Measurements from ENCODE around the gene TAL1. TPM values are rescaled to one million over a fixed set of nuclear protein-coding genes. Genes with fewer than 3 reads are reported as not detected.

TAL1 gene
- total and polyA plus RNA-seq, 2 of the 13 experiments (the other 11 are each of a cell fraction or from before 2014, with no cell fraction given): 0.05 TPM; not detected in 1

- TF ChIP-seq AHDC1 (CRISPR knock-in tag; IDR thresholded peaks at IDR 0.05; ENCODE audit: borderline replicate concordance) (no peak), HNF4G (IDR thresholded peaks at IDR 0.05; ENCODE audit: borderline replicate concordance, low read depth, low read length) (0 out of 2 replicates have a peak, but pooled peaks have one; percentile 12), HNF4G (CRISPR knock-in tag; IDR thresholded peaks at IDR 0.05; ENCODE audit: borderline replicate concordance, low read depth) (no peak), UBTF (CRISPR knock-in tag; IDR thresholded peaks at IDR 0.05) (no peak), ZNF232 (CRISPR knock-in tag; IDR thresholded peaks at IDR 0.05; ENCODE audit: borderline replicate concordance) (no peak), ZNF704 (CRISPR knock-in tag; IDR thresholded peaks at IDR 0.05; ENCODE audit: borderline replicate concordance) (no peak), ZFY (CRISPR knock-in tag; IDR thresholded peaks at IDR 0.05) (peak; percentile 24; the same call in 1 of the 2 replicates), NFYC (CRISPR knock-in tag; IDR thresholded peaks at IDR 0.05) (peak; percentile 32; the same call in 1 of the 2 replicates), ATF7 (IDR thresholded peaks at IDR 0.05) (no peak), ATF7 (CRISPR knock-in tag; IDR thresholded peaks at IDR 0.05) (0 out of 2 replicates have a peak, but pooled peaks have one; percentile 29), KDM4B (CRISPR knock-in tag; IDR thresholded peaks at IDR 0.05) (no peak), ZMYM3 (CRISPR knock-in tag; IDR thresholded peaks at IDR 0.05) (no peak), ZNF614 (CRISPR knock-in tag; IDR thresholded peaks at IDR 0.05; ENCODE audit: borderline replicate concordance) (no peak), HNF4A (CRISPR knock-in tag; IDR thresholded peaks at IDR 0.05) (peak; percentile 73), NRL (CRISPR knock-in tag; IDR thresholded peaks at IDR 0.05; ENCODE audit: borderline replicate concordance) (0 out of 2 replicates have a peak, but pooled peaks have one; percentile 39), ZNF180 (CRISPR knock-in tag; IDR thresholded peaks at IDR 0.05; ENCODE audit: borderline replicate concordance, low read depth) (no peak), ZNF256 (CRISPR knock-in tag; conservative IDR thresholded peaks at IDR 0.05) (no peak), THRA (CRISPR knock-in tag; IDR thresholded peaks at IDR 0.05; ENCODE audit: borderline replicate concordance) (no peak)
Measured at GRCh38 chr1:47186267-47187185, 45.5 kb downstream of the TAL1 start (continued).
